ENCODE data around the gene PSME3.
"Not testable (repeated sequence)": the region's sequence is repeated elsewhere in the genome, so short reads cannot be mapped to it uniquely, and the experiment has no call there.

The PSME3 gene

GRCh38 chr17:42878924-42879595 is 45.9 kb downstream of the PSME3 start:
- no peak for DNase-seq

DNA sequence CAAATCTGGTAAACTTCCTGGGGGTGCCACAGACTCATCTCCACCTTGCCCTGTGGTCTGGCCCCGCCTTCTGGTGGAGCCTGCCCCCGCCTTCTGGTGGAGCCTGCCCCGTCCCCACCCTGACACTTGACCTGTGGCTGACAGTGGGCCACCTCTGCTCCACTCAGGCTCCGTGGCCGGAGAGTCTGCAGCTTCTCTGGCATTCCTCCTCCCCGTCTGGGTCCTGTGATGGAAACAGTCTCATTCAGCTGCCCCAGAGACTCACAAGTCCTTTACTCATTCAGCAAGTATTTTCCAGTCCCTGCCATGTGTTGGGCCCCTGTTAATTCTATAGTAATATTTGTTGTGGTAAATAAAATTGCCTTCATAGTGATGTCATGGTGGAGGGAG is 46.4 kb downstream of the PSME3 start:
- peak; percentile 22 for DNase-seq

GRCh38 chr17:42880776-42881310 is 47.6 kb downstream of the PSME3 start:
- DNase-seq, result no peak

DNA sequence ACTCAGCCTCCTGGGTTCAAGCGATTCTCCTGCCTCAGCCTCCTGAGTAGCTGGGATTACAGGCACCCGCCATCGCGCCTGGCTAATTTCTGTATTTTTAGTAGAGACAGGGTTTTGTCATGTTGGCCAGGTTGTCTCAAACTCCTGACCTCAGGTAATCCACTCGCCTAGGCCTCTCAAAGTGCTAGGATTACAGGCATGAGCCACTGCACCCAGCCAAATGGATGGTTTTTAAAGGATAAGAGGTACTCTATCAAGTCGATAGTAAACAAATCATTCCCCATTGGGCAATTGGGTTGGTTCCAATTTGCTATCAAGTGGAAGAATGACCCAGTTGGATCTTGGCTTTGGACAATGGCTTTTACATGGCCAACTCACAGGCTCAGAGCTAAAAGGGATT is 48.5 kb downstream of the PSME3 start:
- not testable (repeated sequence) for DNase-seq

DNA sequence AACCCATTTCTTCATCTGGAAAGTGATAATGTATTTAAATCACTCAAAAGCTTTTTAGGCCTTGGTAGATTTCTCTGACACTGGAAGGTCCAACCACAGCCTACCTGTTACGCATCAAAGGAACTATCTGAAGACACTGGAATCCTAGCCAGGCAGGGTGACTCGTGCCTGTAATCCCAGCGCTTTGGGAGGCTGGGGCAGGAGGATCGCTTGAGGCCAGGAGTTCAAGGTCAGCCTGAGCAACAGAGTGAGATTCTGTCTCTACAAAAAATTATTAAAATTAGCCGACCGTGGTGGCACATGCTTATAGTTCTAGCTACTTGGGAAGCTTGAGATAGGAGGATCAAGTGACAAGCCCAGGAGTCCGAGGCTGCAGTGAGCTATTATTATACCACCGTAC is 49.0 kb downstream of the PSME3 start:
- DNase-seq, result no peak

DNA sequence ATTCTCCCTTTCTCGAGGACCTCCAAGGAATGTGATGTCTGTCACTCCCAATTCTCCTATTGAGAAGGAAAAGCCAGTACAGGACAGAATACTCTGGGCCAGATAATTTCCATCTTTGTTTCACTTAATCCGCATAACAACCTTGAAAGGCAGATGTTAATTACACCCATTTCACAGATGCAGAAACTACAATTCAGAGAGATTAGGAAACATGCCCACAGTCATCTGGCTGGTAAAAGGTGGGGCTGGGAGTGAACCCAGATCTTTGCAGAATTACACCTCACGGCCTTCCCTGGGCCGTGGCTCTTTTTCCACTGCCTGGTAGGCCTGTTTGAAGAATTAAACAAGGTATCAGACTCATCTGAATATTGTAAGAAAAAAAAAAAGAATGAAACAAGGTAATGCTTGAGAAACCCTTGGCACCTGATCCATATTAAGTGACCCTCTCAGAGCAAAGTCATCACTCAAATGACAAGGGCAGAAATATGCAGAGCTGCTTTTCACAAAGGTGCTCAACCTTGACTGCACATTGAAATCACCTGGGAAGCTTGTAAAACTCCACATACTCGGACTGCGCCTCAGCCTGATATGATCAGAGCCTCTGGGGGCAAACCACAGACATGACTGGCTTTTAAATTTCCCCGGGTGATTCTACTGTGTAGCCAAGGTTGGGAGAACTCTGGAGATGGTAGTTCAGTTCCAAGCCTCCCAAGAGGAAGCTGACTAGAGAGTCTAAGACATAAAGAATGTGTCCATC is 50.8 kb downstream of the PSME3 start:
- no peak for DNase-seq

DNA sequence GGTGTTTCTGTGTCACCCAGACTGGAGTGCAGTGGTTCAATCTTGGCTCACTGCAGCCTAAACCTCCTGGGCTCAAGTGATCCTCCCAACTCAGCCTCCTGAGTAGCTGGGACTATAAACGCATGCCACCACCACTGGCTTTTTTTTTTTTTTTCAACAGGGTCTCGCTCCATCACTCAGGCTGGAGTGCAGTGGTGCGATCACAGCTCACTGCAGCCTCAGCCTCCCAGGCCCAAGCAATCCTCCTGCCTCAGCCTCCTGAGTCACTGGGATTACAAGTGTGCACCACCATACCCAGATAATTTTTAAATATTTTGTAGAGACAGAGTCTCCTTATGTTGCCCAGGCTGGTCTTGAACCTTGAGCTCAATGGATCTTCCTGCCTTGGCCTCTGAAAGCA is 52.6 kb downstream of the PSME3 start:
- not testable (repeated sequence) for DNase-seq

GRCh38 chr17:42886283-42887176 is 53.3 kb downstream of the PSME3 start:
- no peak for DNase-seq

DNA sequence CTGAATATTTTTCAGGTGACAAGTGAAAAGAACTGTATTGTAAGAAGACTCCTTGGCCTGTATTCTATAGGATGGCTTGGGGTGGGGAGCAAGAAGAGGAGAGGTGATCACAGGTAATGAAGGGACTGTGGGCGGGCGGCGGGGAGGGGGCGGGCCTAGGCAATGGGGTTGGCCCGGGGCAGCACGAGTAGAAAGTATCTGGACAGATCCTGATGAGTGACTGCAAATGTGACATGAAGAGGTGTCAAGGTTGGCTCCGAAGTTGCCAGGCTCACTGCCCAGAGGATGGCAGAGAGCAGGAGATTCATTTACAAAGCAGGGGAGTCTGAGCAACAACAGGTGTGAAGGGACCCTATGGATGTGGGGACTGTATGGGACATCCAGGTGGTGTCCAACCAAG is 56.6 kb downstream of the PSME3 start:
- DNase-seq, result no peak

DNA sequence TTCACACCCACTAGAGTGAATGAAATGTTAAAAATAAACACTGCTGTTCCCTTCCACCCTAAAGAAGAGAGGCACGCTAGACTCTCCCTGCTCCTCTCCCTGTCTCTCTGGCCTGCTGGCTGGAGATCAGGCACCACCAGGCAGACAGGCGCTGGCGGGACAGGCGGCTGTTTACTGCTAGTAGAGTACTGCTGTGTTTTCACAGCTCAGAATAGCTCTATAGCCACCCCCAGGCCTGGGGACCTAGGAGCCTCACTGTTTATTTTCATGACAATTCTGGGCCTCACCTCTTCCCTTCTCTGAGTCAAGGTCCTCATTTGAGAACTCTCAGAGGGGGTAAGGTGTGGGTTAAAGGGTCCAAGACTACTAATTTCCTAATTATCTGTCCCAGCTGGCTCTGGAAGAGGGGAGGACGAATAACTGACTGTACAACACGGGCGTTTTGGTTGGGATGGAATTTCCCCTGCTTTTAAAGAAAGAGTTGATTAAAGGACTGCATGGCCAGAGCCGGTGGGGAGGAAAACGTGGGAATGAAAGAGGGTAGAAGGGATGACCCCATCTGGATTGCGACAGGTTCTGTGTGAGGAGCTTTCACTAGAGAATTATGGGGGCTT is 58.4 kb downstream of the PSME3 start:
- DNase-seq, result no peak

DNA sequence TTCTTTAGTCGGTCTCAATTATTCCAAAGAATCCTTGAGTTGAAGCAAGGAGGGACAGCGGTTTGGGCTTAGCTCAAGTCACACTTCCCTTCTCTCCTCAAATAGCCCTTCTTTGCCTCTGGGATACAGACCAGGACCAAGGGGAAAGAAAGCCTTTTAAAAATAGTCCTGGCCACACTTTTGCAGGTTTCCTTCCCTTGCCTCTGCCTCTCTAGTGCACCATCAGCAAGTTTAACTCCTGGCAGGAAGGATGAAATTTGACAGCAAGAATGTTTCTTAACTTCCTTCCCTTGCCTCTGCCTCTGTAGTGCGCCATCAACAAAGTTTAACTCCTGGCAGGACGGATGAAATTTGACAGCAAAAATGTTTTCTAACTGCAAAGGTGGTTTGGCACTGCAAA is 60.2 kb downstream of the PSME3 start:
- DNase-seq, result no peak

All from fibroblast of upper back skin (primary cell).